Right lobe of liver (tissue), 6 donors: Measurements from ENCODE around the gene TANK. TPM values are rescaled to one million over a fixed set of nuclear protein-coding genes. Genes with fewer than 3 reads are reported as not detected.

ENCODE experiments used
- ATAC-seq, 4 donors: fragments of 200-7000 bp; cut with Tn5 transposase; one replicate each; pipeline ENCODE4 v1.9.1; 2020; ENCODE audit warnings: mild to moderate bottlenecking in 4 of 4, moderate library complexity in 4 of 4
- DNase-seq, 3 donors: peaks; one replicate each; pipeline ENCODE4 v3.0.0-alpha.2; 2020
- H3K27ac ChIP-seq, 3 donors: fragments of 200-600 bp; one replicate each; pipeline ENCODE4 v1.8.0; 2022
- H3K27me3 ChIP-seq, 2 donors: fragments of 200-600 bp; one replicate each; pipeline ENCODE4 v1.8.0; 2022
- H3K36me3 ChIP-seq, 4 donors: fragments of 200-600 bp; sonication (generic) in 1 of 4; one replicate each; pipeline versions ENCODE4 v1.5.1 to v1.8.0; 2017 to 2022; ENCODE audit warnings: control low read depth in 1 of 4
- H3K4me1 ChIP-seq, 4 donors: fragments of 200-600 bp; sonication (generic) in 1 of 4; one replicate each; pipeline versions ENCODE4 v1.5.1 to v1.8.0; 2017 to 2022; ENCODE audit warnings: control low read depth in 1 of 4
- H3K4me3 ChIP-seq, 3 donors: fragments of 200-600 bp; one replicate each; pipeline ENCODE4 v1.8.0; 2022
- H3K9me3 ChIP-seq, 4 donors: fragments of 200-600 bp; sonication (generic) in 1 of 4; one replicate each; pipeline versions ENCODE4 v1.5.1 to v1.8.0; 2017 to 2022; ENCODE audit warnings: control low read depth in 1 of 4
- CTCF ChIP-seq, 4 donors: fragments of 200-600 bp in 3 of 4; fragments of 450-650 bp in 1 of 4; IDR thresholded peaks; one replicate each; pipeline versions ENCODE4 v1.5.1 to v1.8.0; 2016 to 2022; ENCODE audit warnings: antibody characterized with exemption in 4 of 4, mild to moderate bottlenecking in 2 of 4
- POLR2A ChIP-seq: fragments of 450-650 bp; IDR thresholded peaks from one replicate; pipeline ENCODE4 v1.6.1; 2017; ENCODE audit warnings: antibody characterized with exemption, mild to moderate bottlenecking
- WGBS: methylation state at CpG from one replicate; pipeline ENCODE4 v1.1.6; 2018; ENCODE audit warnings: low coverage, low lambda C conversion rate; ENCODE audit not compliant: insufficient coverage; ENCODE audit errors: missing lambda C conversion rate; 5-methylcytosine and 5-hydroxymethylcytosine counted together
- intact Hi-C, 2 donors: fragments of 100-400 bp; cut with DNase I; formaldehyde crosslinking; loops; one replicate each; pipeline versions ENCODE4 v1.11.2 to v1.14.1; 2022
- total RNA-seq, 6 experiments: library from RNA; depleted of rRNA in 2 of 6; stranded (reverse); fragments of >200 nt in 2 of 6; fragmentation: NEBNext Ultra II Directional in 3 of 6; extraction: Animal tissue kit (Norgen Biotek cat#: 25700) in 3 of 6; gene quantifications; one replicate each; pipeline versions ENCODE4 v1.1.0 to v1.2.4, GENCODE V29; 2016 to 2023
- donor health status: DM: no; HTN: yes; CAD: no.
- donor health status: DM: no; HTN: no; CAD: no.
- donor health status: DM: no; HTN: no; CAD: no.
- donor health status: DM: no; HTN: yes; CAD: no.
- donor health status: DM: no; HTN: yes; CAD: no.

TANK gene
- total RNA-seq, 6 experiments from 2014 or later = 25.4 to 46.4 (median 36.0) TPM

- Histone ChIP-seq H3K4me1 (peaks cover 0 to 9% (median 0%) of the 10 kb centered on the region in 4 donors), H3K27me3 (no peaks in the 10 kb centered on the region), H3K27ac (no peak overlapping the region), H3K36me3 (no peaks in the 10 kb centered on the region), H3K4me3 (no peak overlapping the region), H3K9me3 (no peaks in the 10 kb centered on the region)
- intact Hi-C loops = no loop called here
- DNase-seq (no peak), ATAC-seq (no peak)
- TF ChIP-seq POLR2A (no peak), CTCF (IDR thresholded peaks at IDR 0.05) (no peak)
These were observed 40.7 kb upstream of the TANK start for GRCh38 chr2:161119483-161119882.

DNA sequence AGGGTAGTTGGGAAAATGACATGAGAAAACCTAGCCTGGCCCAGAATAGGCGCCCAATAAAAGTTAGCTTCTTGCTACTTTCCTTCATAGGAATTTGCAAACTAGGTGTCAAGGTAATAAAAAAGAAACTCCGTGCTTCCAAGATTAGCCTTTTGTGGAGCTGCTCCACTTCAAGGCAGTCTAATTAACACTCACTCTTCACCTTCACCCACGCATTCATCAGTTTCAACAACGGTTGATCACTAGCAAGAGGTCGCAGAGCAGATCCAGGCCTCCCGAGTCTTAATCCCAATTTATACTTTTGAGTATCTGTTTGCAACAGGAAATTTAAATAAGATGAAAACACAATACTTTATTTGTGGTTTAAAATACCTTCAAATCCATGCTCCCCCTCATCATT lies 39.5 kb upstream of the TANK start:
- Histone ChIP-seq H3K9me3 (no peaks in the 10 kb centered on the region), H3K27me3 (no peaks in the 10 kb centered on the region), H3K36me3 (no peaks in the 10 kb centered on the region), H3K27ac (no peak overlapping the region), H3K4me3 (no peak overlapping the region), H3K4me1 (peaks cover 0 to 9% (median 0%) of the 10 kb centered on the region in 4 donors)
- DNase-seq (no peak), ATAC-seq (no peak)
- intact Hi-C loops = no loop called here
- TF ChIP-seq CTCF (IDR thresholded peaks at IDR 0.05) = no peak
- no peak for TF ChIP-seq POLR2A
- 85% methylated on average over 5 of the region's 6 CpGs for WGBS

DNA sequence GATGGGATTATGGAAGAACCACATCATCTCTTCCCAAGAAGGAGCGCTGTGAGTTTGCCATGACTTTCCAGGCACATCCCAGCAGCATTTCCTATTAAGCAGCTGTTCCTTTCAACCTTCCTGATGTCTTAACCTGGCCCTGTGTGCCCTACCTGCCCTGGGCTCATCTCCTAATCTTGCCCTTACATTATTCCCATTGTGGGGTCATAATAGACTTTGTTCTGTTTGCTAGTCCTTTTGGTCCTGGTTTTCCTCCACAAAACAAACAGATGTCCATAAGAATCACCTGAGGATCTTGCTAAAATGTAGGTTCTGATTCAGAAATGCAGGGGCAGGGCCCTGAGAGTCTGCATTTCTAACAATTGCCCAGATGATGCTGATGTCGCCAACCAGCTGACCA lies 38.6 kb upstream of the TANK start:
- ATAC-seq = no peak
- intact Hi-C loops = no loop called here
- no peak overlapping the region for H3K4me3 ChIP-seq
- TF ChIP-seq CTCF (IDR thresholded peaks at IDR 0.05) (no peak), POLR2A (no peak)
- no peaks in the 10 kb centered on the region for H3K36me3 ChIP-seq
- WGBS = 93% methylated on average over 2 of the region's 2 CpGs
- DNase-seq = no peak
- no peaks in the 10 kb centered on the region for H3K9me3 ChIP-seq
- H3K27ac ChIP-seq = no peak overlapping the region
- H3K4me1 ChIP-seq = peaks cover 0 to 9% (median 0%) of the 10 kb centered on the region in 4 donors
- H3K27me3 ChIP-seq = no peaks in the 10 kb centered on the region

DNA sequence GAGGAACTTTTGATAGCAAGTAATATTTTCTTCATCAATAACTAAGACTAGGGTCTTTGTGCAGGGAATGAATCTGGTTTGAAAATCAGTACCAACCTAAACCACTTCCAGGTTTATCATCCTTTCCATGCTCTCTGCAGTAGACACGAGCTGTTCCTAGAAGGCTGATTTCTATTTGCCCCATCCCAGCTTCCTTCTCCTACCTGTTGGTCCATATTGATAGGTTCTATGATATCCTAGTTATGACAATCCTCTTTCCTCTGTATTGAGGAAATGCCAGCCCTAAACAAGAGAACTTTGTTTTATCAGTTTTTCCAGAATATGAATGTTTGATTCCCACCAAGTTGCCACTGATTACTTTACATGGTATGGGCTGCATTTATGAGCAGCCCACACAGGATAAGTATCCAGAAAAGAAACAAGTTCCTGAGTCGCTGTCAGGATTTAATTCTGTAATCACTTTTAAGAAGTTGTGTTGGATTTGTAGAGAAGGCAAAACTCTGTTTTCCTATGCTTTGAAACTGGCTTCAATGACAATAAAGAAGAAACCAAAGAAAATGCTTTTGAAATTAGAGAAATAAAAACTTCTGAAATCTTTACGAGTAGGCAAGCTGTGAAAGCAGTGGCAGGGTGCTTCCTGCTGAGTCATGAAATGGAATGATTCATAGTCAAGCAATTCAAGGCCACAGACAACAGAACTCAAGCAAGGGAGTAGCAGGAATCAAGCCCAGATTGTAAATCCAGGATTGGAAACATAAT lies 37.3 kb upstream of the TANK start:
- H3K27ac ChIP-seq = peak overlapping the region in 2 of 3 donors; percentile 4 to 20
- WGBS = 28% methylated on average over 3 of the region's 3 CpGs
- H3K9me3 ChIP-seq = no peaks in the 10 kb centered on the region
- DNase-seq = no peak
- peak; percentile 67 to 99 (median 82) for ATAC-seq
- H3K36me3 ChIP-seq = no peaks in the 10 kb centered on the region
- TF ChIP-seq POLR2A (no peak), CTCF (IDR thresholded peaks at IDR 0.05) (no peak)
- intact Hi-C loops = no loop called here
- no peaks in the 10 kb centered on the region for H3K27me3 ChIP-seq
- H3K4me3 ChIP-seq = no peak overlapping the region
- peaks cover 0 to 9% (median 0%) of the 10 kb centered on the region in 4 donors for H3K4me1 ChIP-seq
